Measurements from ENCODE around the gene IKBKE. TPM values are rescaled to one million over a fixed set of nuclear protein-coding genes. Genes with fewer than 3 reads are reported as not detected.

The IKBKE gene
- total and polyA plus RNA-seq, 10 of the 15 experiments (the other 5 are each of a cell fraction or from before 2014, with no cell fraction given): 12.8 to 35.1 (median 23.1) TPM

DNA sequence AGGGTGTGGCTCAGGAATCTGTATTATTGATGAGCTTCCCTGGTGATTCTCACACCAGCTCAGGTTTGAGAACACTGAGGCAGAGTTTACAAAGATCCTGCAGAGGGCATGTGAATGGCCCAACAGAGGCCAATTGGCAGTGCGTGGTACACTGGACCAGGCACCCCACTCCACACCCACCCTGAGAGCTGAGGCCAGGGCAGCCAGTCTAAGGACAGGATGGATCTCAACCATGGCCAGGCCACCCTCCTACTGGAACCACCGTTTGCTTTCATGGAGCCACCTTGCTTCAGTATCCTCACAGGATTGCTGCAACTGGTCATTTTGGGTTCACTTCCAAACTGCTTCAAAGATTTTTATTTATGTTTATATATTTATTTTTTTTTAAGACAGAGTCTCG is 29.8 kb downstream of the IKBKE start:
- no peaks in the 10 kb centered on the region for H3K9me3 ChIP-seq (replicated peaks; ENCODE audit: control insufficient read depth, insufficient read depth, low read length)
- TF ChIP-seq POU2F2 (IDR thresholded peaks at IDR 0.05; ENCODE audit: borderline replicate concordance, low read depth, low read length): no peak
- no peak for TF ChIP-seq DPF2 (IDR thresholded peaks at IDR 0.05)
- no peak for TF ChIP-seq JUND (IDR thresholded peaks at IDR 0.05; ENCODE audit: low read depth, low read length)
- no peak for TF ChIP-seq ASH2L (IDR thresholded peaks at IDR 0.05; ENCODE audit: borderline replicate concordance, low read depth)
- no peak for TF ChIP-seq RB1 (IDR thresholded peaks at IDR 0.05; ENCODE audit: borderline replicate concordance)
- TF ChIP-seq ZNF207 (IDR thresholded peaks at IDR 0.05; ENCODE audit: borderline replicate concordance): no peak
- TF ChIP-seq BCL11A (IDR thresholded peaks at IDR 0.05; ENCODE audit: low read depth, low read length): no peak
- TF ChIP-seq SIX5 (IDR thresholded peaks at IDR 0.05; ENCODE audit: low read depth, low read length, severe bottlenecking): no peak
- TF ChIP-seq, protein P1, sequence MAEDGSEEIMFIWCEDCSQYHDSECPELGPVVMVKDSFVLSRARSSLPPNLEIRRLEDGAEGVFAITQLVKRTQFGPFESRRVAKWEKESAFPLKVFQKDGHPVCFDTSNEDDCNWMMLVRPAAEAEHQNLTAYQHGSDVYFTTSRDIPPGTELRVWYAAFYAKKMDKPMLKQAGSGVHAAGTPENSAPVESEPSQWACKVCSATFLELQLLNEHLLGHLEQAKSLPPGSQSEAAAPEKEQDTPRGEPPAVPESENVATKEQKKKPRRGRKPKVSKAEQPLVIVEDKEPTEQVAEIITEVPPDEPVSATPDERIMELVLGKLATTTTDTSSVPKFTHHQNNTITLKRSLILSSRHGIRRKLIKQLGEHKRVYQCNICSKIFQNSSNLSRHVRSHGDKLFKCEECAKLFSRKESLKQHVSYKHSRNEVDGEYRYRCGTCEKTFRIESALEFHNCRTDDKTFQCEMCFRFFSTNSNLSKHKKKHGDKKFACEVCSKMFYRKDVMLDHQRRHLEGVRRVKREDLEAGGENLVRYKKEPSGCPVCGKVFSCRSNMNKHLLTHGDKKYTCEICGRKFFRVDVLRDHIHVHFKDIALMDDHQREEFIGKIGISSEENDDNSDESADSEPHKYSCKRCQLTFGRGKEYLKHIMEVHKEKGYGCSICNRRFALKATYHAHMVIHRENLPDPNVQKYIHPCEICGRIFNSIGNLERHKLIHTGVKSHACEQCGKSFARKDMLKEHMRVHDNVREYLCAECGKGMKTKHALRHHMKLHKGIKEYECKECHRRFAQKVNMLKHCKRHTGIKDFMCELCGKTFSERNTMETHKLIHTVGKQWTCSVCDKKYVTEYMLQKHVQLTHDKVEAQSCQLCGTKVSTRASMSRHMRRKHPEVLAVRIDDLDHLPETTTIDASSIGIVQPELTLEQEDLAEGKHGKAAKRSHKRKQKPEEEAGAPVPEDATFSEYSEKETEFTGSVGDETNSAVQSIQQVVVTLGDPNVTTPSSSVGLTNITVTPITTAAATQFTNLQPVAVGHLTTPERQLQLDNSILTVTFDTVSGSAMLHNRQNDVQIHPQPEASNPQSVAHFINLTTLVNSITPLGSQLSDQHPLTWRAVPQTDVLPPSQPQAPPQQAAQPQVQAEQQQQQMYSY (CRISPR knock-in tag; IDR thresholded peaks at IDR 0.05): no peak
- no peak for TF ChIP-seq SKIL (IDR thresholded peaks at IDR 0.05; ENCODE audit: low read depth, poor library complexity, severe bottlenecking)
- no peak overlapping the region for H3K9ac ChIP-seq (ENCODE audit: control insufficient read depth, insufficient read depth, low read length)
- ChIA-PET RAD21 (ENCODE audit: unreplicated experiment) (interaction anchor here (1.1 kb wide), 1 partner anchor 10 kb away, joined by 3 read pairs; no protein-coding TSS in a partner anchor), CTCF (interaction anchor here (0.9 to 7.5 kb wide), 8 partner anchors 9 to 214 kb away, joined by 3 to 48 read pairs (median 8); no protein-coding TSS in a partner anchor), POLR2A (no interaction called here), SMC1A (ENCODE audit: uncharacterized antibody, unreplicated experiment) (interaction anchor here (0.8 to 1.4 kb wide), 3 partner anchors 16 to 63 kb away, joined by 3 to 4 read pairs (median 4); no protein-coding TSS in a partner anchor)
- FAIRE-seq (no peak), ATAC-seq (no peak), DNase-seq (ENCODE audit: low read depth, low spot score) (no peak)
- no peak overlapping the region for H2AFZ ChIP-seq (ENCODE audit: control insufficient read depth, low read depth, low read length)
- no peaks in the 10 kb centered on the region for H3K27me3 ChIP-seq (replicated peaks in 1 of 2; ENCODE audit: control insufficient read depth in 2 of 2, insufficient read depth in 2 of 2, low read length in 1 of 2)
- in situ Hi-C loops (cut with MboI) (no loop called here), intact Hi-C loops (cut with micrococcal nuclease; ENCODE audit: unreplicated experiment) (loop anchor here (10.0 kb wide), 1 partner anchor 415 kb away; no protein-coding TSS in a partner anchor)
- no peak overlapping the region for H3K4me3 ChIP-seq
- H3K79me2 ChIP-seq (ENCODE audit: control insufficient read depth, insufficient read depth, low read length): no peaks in the 10 kb centered on the region
- H3K36me3 ChIP-seq (ENCODE audit: control insufficient read depth in 2 of 2, insufficient read depth in 2 of 2, low read length in 1 of 2): peaks cover 0 to 7% of the 10 kb centered on the region in 2 experiments; a peak in 3 of 4 replicates
- no peaks in the 10 kb centered on the region for H4K20me1 ChIP-seq (ENCODE audit: control insufficient read depth, insufficient read depth)
- no TSS peak for BruUV-seq (replicated peaks)
- 89% methylated on average over 3 of the region's 3 CpGs for WGBS (ENCODE audit: insufficient coverage, insufficient replicate concordance, low lambda C conversion rate, missing lambda C conversion rate)
- H3K27ac ChIP-seq (ENCODE audit: control insufficient read depth, insufficient read depth): no peak overlapping the region
- H3K4me1 ChIP-seq (ENCODE audit: control insufficient read depth, insufficient read depth, low read length): peaks cover 57% of the 10 kb centered on the region
- H3K4me2 ChIP-seq (ENCODE audit: control insufficient read depth, insufficient read depth): no peak overlapping the region

Measured in GM12878 (cell line).